Stimulated activated CD4-positive, alpha-beta T cell treated with anti-CD3 and anti-CD28 coated beads, Interleukin-15, amount 100 ng/mL, for 24 hours (primary cell): Measurements from ENCODE around the gene MT1M.
A peak's percentile ranks its signal among the peaks of the same experiment; 100 is the strongest.

Experiments used
- DNase-seq: peaks from one replicate; pipeline ENCODE4 v3.0.0-alpha.2; 2020

MT1M gene

DNA sequence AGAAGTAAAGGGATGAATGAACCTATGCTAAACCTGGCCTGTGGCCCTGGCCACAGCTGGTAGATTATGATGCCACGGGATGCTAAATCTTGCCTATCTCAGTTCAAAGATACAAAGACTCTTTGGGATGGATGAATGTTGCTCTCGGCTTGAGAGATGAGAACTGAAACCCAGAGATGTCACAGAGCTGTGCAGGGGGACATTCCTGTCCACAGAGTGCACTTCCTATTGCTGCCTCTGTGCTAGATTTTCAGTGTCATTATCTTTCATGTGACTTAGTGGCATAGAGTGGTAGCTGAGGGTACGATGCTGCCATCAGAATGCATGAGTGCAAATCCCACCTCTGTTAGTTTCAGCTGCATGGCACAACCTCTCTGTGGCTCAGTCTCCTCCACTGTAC lies 2.3 kb upstream of the MT1M start:
- no peak for DNase-seq

DNA sequence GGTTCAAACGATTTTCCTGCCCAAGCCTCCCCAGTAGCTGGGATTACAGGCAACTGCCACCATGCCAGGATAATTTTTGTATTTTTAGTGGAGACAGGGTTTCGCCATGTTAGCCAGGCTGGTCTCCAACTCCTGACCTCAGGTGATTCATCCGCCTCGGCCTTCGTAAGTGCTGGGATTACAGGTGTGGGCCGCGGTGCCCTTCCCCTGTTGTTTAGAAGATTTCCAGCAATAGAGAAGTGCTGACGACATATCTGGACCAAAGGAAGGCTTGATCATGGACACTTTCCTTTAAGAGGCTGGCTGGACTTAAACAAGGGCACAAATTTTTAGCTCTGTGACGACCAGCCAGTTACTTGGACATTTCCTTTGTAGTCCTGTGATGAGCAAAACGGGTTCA lies 1.3 kb upstream of the MT1M start:
- no peak for DNase-seq

DNA sequence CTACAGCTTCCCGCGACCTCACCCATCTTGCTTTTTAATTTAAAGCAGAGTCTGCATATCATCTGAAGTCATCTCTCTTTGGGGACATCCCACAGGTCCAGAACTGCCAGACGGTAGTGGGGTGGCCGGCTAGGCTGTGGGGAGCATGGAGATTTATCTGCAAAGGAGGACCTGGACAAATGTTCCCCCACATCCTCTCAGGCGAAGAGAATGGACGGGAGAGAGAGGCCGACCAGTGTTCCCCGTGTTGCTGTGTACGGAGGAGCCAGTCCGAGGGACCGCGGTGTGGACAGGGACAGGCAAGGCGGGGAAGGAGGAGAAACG lies 665 bp upstream of the MT1M start:
- DNase-seq = no peak

DNA sequence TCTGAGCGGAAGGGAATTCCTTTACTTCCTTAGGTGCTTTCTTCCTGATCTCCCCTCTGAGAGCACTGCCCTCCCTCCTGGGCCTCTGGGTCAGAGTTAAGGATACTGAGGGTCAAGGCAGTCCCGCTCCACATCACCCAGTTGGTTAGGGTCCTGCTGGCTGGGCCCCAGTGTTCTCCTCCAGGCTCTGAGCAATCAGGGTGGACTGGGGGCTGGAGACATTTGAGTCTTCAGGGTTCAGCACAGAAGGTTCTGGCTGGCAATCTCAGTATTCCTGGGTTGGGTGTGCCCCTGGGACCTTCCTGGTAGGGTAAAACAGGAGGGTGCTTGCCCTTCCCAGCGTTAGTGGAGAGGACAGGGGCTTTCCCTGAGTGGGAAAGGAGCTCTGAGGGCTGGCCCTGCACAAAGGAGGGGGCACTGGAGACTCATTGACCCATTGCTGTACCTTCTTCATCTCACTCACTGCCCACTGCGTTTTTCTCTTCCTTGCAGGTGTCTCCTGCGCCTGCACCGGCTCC lies 448 bp downstream of the MT1M start:
- no peak for DNase-seq

DNA sequence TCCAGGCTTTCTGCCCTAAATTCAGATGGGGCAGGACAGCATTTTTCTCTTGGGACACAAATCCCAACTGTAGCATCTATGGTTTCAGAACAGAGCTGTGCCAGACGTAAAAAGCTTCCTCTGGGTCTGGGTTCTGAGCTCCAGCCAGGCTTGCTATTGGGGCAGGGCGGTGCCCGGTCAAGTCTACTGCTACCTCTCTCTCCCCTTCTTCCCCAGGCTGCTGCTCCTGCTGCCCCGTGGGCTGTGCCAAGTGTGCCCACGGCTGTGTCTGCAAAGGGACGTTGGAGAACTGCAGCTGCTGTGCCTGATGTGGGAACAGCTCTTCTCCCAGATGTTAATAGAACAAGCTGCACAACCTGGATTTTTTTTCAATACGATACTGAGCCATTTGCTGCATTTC lies 1.1 kb downstream of the MT1M start:
- no peak for DNase-seq

DNA sequence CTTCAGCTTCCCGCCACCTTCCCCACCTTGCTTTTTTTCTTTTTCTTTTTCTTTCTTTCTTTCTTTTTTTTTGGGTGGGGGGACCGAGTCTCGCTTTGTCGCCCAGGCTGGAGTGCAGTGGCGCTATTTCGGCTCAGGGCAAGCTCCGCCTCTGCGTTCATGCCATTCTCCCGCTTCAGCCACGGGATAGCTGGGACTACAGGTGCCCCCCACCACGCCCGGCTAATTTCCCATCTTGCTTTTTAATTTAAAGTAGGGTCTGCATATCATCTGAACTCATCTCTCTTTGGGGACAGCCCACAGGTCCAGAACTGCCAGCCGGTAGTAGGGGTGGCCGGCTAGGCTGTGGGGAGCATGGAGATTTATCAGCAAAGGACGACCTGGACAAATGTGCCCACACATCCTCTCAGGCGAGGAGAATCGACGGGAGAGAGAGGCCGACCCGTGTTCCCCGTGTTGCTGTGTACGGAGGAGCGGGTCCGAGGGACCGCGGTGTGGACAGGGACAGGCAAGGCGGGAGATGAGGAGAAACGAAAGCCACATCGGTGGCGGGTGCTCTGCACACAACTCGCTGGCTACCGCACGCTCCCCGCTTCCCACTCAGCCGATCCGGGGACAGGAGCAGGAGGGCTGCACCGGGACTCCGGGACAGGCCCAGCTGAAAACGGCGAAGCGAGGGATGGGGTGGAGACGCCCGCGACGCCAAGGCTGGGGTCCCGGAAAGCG lies 2.4 kb downstream of the MT1M start:
- no peak for DNase-seq

DNA sequence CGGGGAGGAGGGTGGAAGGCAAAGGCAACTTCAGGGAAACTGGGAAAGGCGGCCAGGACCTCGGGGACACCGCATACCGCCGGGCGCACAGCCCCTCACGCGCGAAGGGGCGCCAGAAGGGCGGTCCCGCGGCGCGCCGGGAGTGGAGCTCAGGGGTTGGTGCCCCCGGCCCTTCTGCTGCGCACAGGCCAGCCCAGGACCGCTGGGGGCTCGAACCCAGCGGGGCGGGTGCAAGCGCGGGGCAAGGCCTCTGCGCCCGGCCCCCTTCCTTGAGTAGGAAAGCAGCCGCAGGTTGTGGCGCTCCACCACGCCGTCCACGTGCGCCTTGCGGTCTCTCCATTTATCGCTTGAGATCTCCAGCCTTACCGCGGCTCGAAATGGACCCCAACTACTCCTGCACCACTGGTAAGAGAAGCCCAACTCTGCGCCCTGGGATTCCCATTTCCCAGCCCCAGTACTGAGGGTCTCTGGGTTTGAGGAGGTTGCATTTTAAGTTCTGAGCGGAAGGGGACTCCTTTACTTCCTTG lies 3.0 kb downstream of the MT1M start:
- peak; percentile 37 for DNase-seq

DNA sequence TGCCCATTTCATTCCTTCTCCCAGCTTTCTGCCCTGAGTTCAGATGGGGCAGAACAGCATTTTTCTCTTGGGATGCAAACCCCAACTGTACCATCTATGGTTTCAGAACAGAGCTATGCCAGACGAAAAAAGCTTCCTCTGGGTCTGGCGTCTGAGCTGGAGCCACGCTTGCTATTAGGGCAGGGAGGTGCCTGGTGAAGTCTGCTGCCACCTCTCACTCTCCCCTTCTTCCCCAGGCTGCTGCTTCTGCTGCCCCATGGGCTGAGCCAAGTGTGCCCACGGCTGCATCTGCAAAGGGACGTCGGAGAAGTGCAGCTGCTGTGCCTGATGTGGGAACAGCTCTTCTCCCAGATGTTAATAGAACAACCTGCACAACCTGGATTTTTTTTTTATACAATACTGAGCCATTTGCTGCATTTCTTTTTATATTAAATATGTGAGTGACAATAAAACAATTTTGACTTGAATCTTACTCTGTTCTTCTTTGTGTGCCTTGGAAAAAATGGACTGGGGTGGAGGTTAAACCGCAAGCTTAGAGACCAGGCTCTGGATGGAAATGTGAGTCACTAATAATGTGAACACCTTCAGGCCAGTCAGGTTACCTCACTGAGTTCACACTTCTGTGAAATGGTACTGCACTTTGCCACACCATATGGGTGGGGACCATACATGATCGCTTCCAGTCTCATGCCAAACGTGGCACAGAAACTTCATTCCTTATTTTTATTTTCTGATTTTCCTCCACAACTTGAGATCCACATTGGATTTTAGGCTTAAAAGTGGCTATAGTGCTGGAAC lies 4.4 kb downstream of the MT1M start:
- no peak for DNase-seq

DNA sequence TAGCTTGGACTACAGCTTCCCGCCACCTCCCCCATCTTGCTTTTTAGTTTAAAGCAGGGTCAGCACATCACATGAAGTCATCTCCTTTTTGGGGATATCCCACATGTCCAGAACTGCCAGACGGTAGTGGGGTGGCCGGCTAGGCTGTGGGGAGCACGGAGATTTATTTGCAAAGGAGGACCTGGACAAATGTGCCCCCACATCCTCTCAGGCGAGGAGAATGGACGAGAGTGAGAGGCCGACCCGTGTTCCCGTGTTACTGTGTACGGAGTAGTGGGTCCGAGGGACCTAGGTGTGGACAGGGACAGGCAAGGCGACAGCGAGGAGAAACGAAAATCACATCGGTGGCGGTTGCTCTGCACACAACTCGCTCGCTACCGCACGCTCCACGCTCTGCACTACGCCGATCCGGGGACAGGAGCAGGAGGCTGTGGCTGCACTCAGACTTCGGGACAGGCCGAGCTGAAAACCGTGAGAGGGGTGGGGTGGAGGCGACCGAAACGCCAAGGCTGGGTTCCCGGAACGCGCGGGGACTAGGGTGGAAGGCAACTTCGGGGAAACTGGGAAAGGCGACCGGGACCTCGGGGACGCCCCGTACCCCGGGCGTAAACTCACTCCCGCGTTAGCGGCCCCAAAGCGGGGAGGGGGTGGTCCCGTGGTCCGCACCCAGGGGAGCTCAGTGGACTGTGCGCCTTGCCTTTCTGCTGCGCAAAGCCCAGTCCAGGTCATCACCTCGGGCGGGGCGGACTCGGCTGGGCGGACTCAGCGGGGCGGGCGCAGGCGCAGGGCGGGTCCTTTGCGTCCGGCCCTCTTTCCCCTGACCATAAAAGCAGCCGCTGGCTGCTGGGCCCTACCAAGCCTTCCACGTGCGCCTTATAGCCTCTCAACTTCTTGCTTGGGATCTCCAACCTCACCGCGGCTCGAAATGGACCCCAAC lies 5.6 kb downstream of the MT1M start, which contains the start of gene MT1A:
TSS of gene MT1A (plus strand) at position 853 of the 937 bp plus-strand sequence. CDS start at position 926, 73 bp downstream.
- peak; percentile 43 for DNase-seq

DNA sequence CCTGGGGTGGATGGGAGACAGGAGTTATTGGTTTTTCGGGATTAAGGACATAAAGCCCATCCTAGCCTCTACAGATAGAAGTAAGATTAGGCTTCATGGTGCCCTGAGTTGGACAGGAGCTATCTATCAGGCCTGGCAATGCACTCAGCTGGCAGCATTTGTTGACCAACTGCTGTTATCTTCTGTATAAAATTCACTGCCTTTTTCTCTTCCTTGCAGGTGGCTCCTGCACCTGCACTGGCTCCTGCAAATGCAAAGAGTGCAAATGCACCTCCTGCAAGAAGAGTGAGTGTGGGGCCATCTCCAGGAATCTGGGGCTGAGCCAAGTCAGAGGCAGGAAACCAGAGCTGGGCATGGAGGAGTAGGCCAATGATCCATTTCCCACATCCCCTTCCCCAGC lies 6.6 kb downstream of the MT1M start:
- no peak for DNase-seq

DNA sequence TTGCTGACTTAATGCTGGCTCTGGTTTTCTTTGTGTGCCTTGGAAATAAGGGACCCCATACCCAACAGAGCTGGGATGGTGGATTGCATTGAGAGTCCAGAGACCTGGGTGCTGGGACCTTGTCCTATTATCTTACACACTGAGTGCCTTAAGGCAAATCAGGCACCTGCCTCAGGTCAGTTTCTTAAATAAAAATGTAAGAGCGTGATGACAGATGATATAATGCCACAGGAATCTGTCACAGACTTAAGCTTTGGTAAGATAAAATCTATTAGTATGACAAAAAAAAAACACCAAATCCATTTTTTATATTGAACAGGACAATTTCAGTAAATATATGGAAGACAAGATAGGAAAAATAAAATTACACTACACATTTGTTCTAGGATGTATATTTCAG lies 7.6 kb downstream of the MT1M start:
- DNase-seq = no peak

DNA sequence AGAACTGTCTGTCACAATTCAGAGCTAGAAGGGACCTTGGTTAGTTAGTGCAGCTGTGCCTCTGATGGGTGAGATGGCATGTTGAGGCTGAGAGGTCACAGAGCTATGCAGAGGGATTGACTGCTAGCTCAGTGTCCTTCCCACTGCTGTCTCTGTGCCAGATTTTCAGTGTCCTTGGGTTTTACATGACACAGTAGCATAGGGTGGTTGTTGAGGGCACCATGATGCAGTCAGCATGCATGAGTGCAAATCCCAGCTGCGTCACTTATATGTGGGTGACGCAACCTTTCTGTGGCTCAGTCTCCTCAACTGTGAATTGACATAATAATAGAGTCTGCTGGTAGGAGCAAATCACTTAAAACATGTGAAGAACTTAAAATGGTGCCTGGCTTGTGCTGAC lies 8.7 kb downstream of the MT1M start:
- DNase-seq = no peak

DNA sequence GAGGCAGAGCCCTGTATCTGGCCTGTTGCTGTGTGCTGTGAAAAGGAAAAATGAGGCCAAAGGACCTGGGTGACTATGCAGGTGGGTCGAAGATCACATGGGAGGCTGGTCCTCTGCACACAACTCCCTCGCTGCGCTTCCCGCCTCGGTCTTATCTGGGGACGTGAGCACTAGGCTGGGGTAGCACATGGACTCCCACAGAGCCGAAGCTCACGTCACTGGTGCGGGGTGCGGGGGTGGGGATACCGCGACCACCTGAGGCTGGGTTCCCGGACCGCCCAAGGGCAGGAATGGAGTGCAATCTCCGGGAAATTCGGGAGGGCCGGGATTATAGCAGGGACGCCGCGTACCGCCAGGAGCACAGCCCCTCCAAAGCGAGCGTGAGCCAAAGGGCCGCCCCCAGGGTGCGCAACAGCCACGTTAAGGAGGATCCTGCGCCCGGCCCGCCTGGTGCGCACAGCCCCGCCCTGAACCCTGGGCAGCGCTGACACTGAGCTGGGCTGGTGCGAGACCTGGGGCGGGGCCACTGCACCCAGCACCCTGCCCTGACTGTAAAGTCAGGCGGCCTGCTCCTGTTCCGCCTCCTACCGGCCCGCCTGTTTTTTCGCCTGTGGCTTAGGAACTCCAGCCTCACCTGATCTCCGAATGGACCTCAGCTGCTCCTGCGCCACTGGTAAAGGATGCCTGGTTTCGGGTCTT lies 10.8 kb downstream of the MT1M start:
- DNase-seq = peak; percentile 86

DNA sequence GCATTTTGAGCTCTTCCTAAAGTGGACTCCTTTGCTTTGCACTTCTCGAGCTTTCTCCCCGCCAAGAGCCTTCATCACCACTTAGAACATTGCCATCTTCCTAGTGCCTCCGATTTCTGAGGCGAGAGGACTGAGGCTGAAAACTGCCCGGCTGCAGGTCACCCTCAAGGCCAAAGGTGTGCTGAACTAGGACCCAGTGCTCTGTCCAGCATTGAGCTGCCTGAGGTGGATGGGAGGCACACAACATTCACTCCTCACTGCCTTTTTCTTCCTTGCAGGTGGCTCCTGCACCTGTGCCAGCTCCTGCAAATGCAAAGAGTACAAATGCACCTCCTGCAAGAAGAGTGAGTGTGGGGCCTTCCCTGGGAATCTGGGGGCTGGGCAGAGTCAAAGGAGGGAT lies 11.4 kb downstream of the MT1M start:
- DNase-seq = no peak

DNA sequence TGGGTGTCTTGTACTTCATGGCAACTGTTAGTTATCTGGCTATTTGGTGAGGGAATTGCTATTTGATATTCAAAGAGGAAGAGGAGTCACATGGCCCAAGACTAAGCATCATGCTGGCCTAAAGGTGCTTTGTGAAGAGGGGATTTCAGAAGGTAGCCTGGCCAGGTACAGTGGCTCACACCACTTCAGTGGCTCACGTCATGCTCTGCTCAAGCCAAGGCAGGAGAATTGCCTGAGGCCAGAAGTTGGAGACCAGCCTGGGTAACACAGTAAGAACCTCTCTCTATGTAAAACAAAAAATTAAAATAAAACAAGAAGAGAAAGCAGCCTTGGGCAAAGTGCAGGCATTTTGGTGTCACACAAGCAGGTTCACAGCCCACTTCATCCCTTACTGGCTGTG lies 12.9 kb downstream of the MT1M start:
- no peak for DNase-seq

DNA sequence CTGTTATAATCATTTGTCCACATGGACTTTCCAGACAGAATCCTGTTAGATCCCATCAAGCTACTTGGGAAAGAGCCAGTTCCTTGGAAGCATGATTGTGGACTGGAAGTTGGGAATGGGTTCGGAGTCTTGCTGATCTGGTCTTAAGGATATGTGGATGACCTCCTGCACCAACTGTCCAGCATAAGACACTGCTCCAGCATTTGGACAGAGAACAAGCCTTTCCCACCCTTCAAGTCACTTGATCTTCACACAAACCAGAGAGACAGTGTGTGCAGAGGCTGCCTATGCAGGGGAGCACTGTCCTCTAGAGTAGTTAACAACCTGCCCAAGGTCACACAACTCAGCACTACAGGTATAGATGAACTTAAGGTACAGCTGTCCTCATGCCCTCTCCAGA lies 13.4 kb downstream of the MT1M start:
- DNase-seq = no peak

DNA sequence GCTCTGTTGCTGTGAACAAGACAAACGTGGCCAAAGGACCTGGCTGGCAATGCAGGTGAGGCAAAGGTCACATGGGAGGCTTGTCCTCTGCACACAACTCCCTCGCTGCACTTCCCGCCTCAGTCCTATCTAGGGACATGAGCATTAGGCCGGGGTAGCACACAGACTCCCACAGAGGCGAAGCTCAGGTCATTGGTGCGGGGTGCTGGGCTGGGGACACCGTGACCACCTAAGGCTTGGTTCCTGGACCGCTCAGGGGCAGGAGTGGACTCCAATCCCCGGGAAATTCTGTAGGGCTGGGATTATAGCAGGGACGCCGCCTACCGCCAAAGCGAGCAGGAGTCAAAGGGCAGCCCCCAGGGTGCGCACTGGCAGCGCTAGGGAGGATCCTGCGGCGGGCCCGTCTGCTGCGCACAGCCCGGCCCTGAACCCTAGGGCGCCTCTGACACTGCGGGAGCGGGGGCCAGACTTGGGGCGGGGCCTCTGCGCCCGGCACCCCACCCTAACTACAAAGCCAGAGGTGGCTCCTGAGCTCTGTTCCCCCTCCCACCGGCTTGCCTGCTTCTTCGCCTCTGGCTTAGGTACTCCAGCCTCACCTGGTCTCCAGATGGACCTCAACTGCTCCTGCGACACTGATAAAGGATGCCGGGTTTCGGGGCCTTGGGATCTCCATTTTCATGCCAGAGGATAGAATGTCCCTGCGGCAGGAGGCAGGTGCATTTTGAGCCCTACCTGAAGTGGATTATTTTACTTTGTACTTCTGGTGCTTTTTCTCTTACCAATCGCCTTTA lies 15.4 kb downstream of the MT1M start:
- no peak for DNase-seq

DNA sequence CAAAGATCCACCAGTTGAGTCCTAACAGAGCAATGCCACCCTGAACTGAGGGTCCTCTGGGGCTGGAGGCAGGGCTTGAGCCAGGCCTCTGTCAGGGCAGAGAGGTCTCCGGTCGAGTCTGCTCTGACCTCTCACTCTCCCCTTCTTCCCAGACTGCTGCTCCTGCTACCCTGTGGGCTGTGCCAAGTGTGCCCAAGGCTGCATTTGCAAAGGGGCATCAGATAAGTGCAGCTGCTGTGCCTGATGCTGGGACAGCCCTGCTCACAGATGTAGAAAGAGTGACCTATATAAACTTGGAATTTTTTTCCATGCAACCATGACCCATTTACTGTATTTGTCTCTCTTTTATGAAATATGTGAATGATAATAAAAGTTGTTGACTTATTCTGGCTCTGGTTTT lies 16.8 kb downstream of the MT1M start:
- no peak for DNase-seq

DNA sequence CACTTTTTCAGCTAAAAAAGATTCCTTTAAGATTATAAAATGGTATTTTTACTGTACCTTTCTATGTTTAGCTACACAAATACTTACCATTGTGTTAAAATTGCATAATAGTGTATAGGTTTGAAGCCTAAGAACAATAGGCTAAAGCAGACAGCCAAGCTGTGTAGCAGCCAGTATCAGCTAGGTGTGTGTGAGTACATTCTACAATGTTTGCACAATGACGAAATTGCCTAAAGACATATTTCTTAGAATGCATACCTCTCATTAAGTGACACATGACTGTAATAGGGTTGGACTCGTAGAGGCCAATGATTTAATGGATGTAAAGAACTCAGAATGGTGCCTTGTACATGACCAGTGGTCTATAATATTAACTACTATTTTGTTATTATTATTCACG lies 17.4 kb downstream of the MT1M start:
- no peak for DNase-seq

DNA sequence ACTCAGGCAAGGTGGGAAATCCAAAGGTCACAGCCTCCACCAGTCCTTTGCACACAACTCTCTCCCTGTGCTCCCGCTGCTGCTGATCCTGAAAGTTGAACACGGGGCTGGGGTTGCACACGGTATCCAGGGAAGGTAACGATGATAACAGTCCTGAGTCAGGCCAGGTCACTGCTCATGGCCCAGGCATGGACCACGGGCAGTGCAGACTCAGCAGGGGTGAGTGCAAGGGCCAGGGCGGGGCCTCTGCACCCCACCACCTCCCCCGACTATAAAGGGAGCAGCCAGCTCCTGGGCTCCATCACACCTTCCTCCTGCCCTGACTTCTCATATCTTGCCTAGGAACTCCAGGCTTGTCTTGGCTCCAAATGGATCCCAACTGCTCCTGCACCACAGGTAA lies 19.1 kb downstream of the MT1M start, which contains the start of gene MT1B:
TSS of gene MT1B (plus strand) at position 301 of the 400 bp plus-strand sequence. CDS start at position 369, 68 bp downstream.
- no peak for DNase-seq

DNA sequence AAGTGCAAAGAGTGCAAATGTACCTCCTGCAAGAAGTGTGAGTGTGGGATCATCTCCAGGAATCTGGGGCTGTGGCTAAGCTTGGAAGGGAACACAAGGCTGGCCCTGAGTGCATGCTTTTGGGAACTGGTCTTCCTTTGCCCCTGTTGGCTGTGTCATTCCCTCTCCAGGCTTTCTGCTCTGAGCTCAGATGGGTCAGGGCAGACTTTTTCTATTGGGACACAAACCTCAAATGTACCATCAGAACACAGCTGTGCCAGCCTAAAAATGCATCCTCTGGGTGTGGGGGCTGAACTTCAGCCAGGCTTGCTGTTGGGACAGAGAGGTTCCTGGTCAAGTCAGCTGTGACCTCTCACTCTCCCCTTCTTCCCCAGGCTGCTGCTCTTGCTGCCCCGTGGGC lies 20.1 kb downstream of the MT1M start:
- DNase-seq = no peak
